HepG2 (cell line): ENCODE measurements around the gene PARP11. TPM values are rescaled to one million over a fixed set of nuclear protein-coding genes. Genes with fewer than 3 reads are reported as not detected.

Experiments used
- ATAC-seq: fragments of 200-7000 bp; cut with Tn5 transposase; 3 replicates; pipeline ENCODE4 v1.9.1; 2020; ENCODE audit warnings: mild to moderate bottlenecking, moderate library complexity
- BruUV-seq: library from RNA; stranded (reverse); fragments of 400-500 nt; replicated peaks from 2 replicates; lab custom pipeline; 2021; lab: Mats Ljungman, UMichigan
- CTCF ChIA-PET: fragments of 300-600 bp; formaldehyde crosslinking; extraction: SDS; loops from one replicate; lab custom pipeline; 2021; ENCODE audit warnings: low total read pairs, inconsistent platforms, low intra/inter-chr PET ratio; lab: Yijun Ruan, JAX
- POLR2A ChIA-PET: fragments of 350-600 bp; sonication (Branson Sonifier 250); formaldehyde crosslinking; loops from one replicate; lab custom pipeline; 2020; ENCODE audit warnings: antibody characterized with exemption, inconsistent platforms; lab: Yijun Ruan, JAX
- DNase-seq: peaks from one replicate; pipeline ENCODE4 v3.0.0-alpha.2; 2015; ENCODE audit warnings: low spot score
- FAIRE-seq: peaks from 3 replicates; lab custom pipeline; 2011; peaks lifted over from hg19 to GRCh38; lab: Jason Lieb, UNC
- H2AFZ ChIP-seq: one replicate; pipeline ENCODE4 v1.6.1; 2011; ENCODE audit warnings: low read length, inconsistent platforms
- H3K27ac ChIP-seq: fragments of 300-600 bp; 3 replicates; pipeline ENCODE4 v1.8.0; 2011; ENCODE audit warnings: mixed run types, mild to moderate bottlenecking, mixed read lengths, low read length, inconsistent platforms; ENCODE audit not compliant: insufficient read depth; ENCODE audit errors: extremely low read length
- H3K27me3 ChIP-seq, 2 experiments: fragments of 200-600 bp in 1 of 2; 2 replicates in 1 of 2; 3 replicates in 1 of 2; pipeline versions ENCODE4 v1.6.0 to v1.8.0; 2011; ENCODE audit warnings: low read length in 2 of 2, mild to moderate bottlenecking in 2 of 2, moderate library complexity in 2 of 2, inconsistent platforms in 1 of 2; ENCODE audit not compliant: insufficient read depth in 2 of 2, control insufficient read depth in 1 of 2
- H3K36me3 ChIP-seq, 2 experiments: fragments of 200-600 bp in 1 of 2; replicated peaks in 1 of 2; 2 replicates in 1 of 2; 3 replicates in 1 of 2; pipeline versions ENCODE4 v1.5.1 to v1.8.0; 2011; ENCODE audit warnings: low read length in 2 of 2, inconsistent platforms in 1 of 2; ENCODE audit not compliant: insufficient read depth in 2 of 2, control insufficient read depth in 1 of 2
- H3K4me1 ChIP-seq: 2 replicates; pipeline ENCODE4 v1.5.1; 2012; ENCODE audit warnings: low read length, inconsistent platforms; ENCODE audit not compliant: insufficient read depth
- H3K4me2 ChIP-seq: 2 replicates; pipeline ENCODE4 v1.6.0; 2011; ENCODE audit warnings: low read depth, low read length, inconsistent platforms
- H3K4me3 ChIP-seq, 3 experiments: fragments of 200-600 bp in 1 of 3; sonication (generic), shearing (Covaris generic) in 1 of 3; replicated peaks in 1 of 3; 2 replicates each; pipeline ENCODE4 v1.5.1; 2011 to 2016; ENCODE audit warnings: low read length in 3 of 3, inconsistent platforms in 2 of 3, low read depth in 2 of 3, mild to moderate bottlenecking in 2 of 3, control low read depth in 1 of 3, mixed read lengths in 1 of 3; ENCODE audit not compliant: insufficient read depth in 1 of 3
- H3K79me2 ChIP-seq: one replicate; pipeline ENCODE4 v1.6.1; 2011; ENCODE audit warnings: low read length, inconsistent platforms; ENCODE audit not compliant: insufficient read depth
- H3K9ac ChIP-seq: 2 replicates; pipeline ENCODE4 v1.6.0; 2011; ENCODE audit warnings: mild to moderate bottlenecking, low read depth, low read length, inconsistent platforms; ENCODE audit not compliant: insufficient read depth
- H3K9me3 ChIP-seq: 2 replicates; pipeline ENCODE4 v1.5.1; 2012; ENCODE audit warnings: mild to moderate bottlenecking, low read length
- H4K20me1 ChIP-seq: 2 replicates; pipeline ENCODE4 v1.6.0; 2011; ENCODE audit warnings: inconsistent platforms, mild to moderate bottlenecking, low read length, moderate library complexity; ENCODE audit not compliant: insufficient read depth
- ARID2 ChIP-seq: sonication (generic); formaldehyde crosslinking; IDR thresholded peaks from 2 replicates; pipeline ENCODE4 v1.8.1; 2022; ENCODE audit warnings: mild to moderate bottlenecking, missing genetic modification reagents, borderline replicate concordance
- CCAR2 ChIP-seq: fragments of 200-400 bp; formaldehyde crosslinking; optimal IDR thresholded peaks from 2 replicates; pipeline ENCODE3; 2018; ENCODE audit warnings: low read depth, mild to moderate bottlenecking, low read length, moderate library complexity
- HES4 ChIP-seq: sonication (generic); formaldehyde crosslinking; IDR thresholded peaks from 2 replicates; pipeline ENCODE4 v1.9.0; 2021; ENCODE audit warnings: mild to moderate bottlenecking, missing genetic modification reagents, borderline replicate concordance
- MAFK ChIP-seq, 2 experiments: IDR thresholded peaks in 1 of 2; conservative IDR thresholded peaks in 1 of 2; 2 replicates each; pipeline ENCODE4 v1.6.1; 2011; ENCODE audit warnings: improper control_type of control experiment in 2 of 2, low read length in 2 of 2
- MAZ ChIP-seq, 2 experiments: sonication (generic) in 1 of 2; formaldehyde crosslinking in 1 of 2; IDR thresholded peaks; 2 replicates each; pipeline versions ENCODE4 v1.5.0 to v1.6.1; 2012 to 2020; ENCODE audit warnings: low read depth in 2 of 2, mild to moderate bottlenecking in 2 of 2, borderline replicate concordance in 1 of 2, improper control_type of control experiment in 1 of 2, low read length in 1 of 2, missing genetic modification reagents in 1 of 2, moderate library complexity in 1 of 2
- MTA1 ChIP-seq: sonication (generic); formaldehyde crosslinking; IDR thresholded peaks from 2 replicates; pipeline ENCODE4 v1.4.0; 2020; ENCODE audit warnings: missing genetic modification reagents, mild to moderate bottlenecking, borderline replicate concordance
- NR1H2 ChIP-seq: sonication (generic); formaldehyde crosslinking; IDR thresholded peaks from 2 replicates; pipeline ENCODE4 v1.8.1; 2022; ENCODE audit warnings: low read depth, missing genetic modification reagents, borderline replicate concordance
- ZBTB20 ChIP-seq: sonication (generic); formaldehyde crosslinking; IDR thresholded peaks from 2 replicates; pipeline ENCODE4 v1.8.1; 2023; ENCODE audit warnings: missing genetic modification reagents, low read depth, mild to moderate bottlenecking, borderline replicate concordance
- ZFAT ChIP-seq: sonication (generic); formaldehyde crosslinking; conservative IDR thresholded peaks from 2 replicates; pipeline ENCODE4 v1.8.1; 2023; ENCODE audit warnings: missing genetic modification reagents, inconsistent platforms
- ZKSCAN8 ChIP-seq: IDR thresholded peaks from 2 replicates; pipeline ENCODE4 v1.6.1; 2016; ENCODE audit warnings: borderline replicate concordance, missing genetic modification reagents, missing compliant biosample characterization
- ZNF138 ChIP-seq: sonication (generic); formaldehyde crosslinking; IDR thresholded peaks from 2 replicates; pipeline ENCODE4 v1.5.0; 2020; ENCODE audit warnings: mild to moderate bottlenecking, low read depth, missing genetic modification reagents
- ZNF562 ChIP-seq: sonication (generic); formaldehyde crosslinking; IDR thresholded peaks from 2 replicates; pipeline ENCODE4 v1.8.0; 2022; ENCODE audit warnings: missing genetic modification reagents, borderline replicate concordance
- ZNF761 ChIP-seq: sonication (generic); formaldehyde crosslinking; conservative IDR thresholded peaks from 2 replicates; pipeline ENCODE4 v1.4.0; 2020; ENCODE audit warnings: mild to moderate bottlenecking, missing genetic modification reagents
- ZNF766 ChIP-seq: sonication (generic); formaldehyde crosslinking; IDR thresholded peaks from 2 replicates; pipeline ENCODE4 v1.5.0; 2020; ENCODE audit warnings: missing genetic modification reagents, borderline replicate concordance
- WGBS: methylation state at CpG from one replicate; pipeline ENCODE4 v1.1.6; 2017; ENCODE audit warnings: low lambda C conversion rate; 5-methylcytosine and 5-hydroxymethylcytosine counted together
- in situ Hi-C: cut with HindIII; loops from 2 replicates; pipeline ENCODE4 v1.10.0; 2017; ENCODE audit warnings: low pct_unique_long_range_greater_than_20kb; ENCODE audit not compliant: extremely low pct_ligation_motif_present
- intact Hi-C: fragments of 100-400 bp; cut with micrococcal nuclease; formaldehyde crosslinking; loops from one replicate; pipeline ENCODE4 v1.10.0; 2022; ENCODE audit not compliant: unreplicated experiment
- polyA plus RNA-seq, 8 experiments: library from polyadenylated mRNA; depleted of rRNA in 3 of 8; stranded (reverse) in 7 of 8; unstranded in 1 of 8; fragments of >200 nt; fragmentation: Illumina TruSeq in 4 of 8; extraction: Trizol in 4 of 8; gene quantifications; 2 replicates each; pipeline versions ENCODE4 v1.2.1 to v1.2.3, GENCODE V29; 2011 to 2016; ENCODE audit warnings: low read depth in 4 of 8, missing spikeins in 1 of 8, mixed read lengths in 1 of 8; ENCODE audit not compliant: insufficient read depth in 1 of 8
- total RNA-seq, 5 experiments: library from RNA; depleted of rRNA; stranded (reverse); fragments of >200 nt; fragmentation: Illumina TruSeq; extraction: Trizol; gene quantifications; 2 replicates each; pipeline ENCODE4 v1.2.3, GENCODE V29; 2016; ENCODE audit warnings: low read depth in 1 of 5
- TF ChIP-seq, protein P1 (sequence below): sonication (generic); formaldehyde crosslinking; IDR thresholded peaks from 2 replicates; pipeline ENCODE4 v1.4.0; 2020; ENCODE audit warnings: missing genetic modification reagents, mild to moderate bottlenecking, borderline replicate concordance
- TF ChIP-seq, protein P2 (sequence below): sonication (generic); formaldehyde crosslinking; IDR thresholded peaks from 2 replicates; pipeline ENCODE4 v1.8.0; 2022; ENCODE audit warnings: mild to moderate bottlenecking, missing genetic modification reagents, borderline replicate concordance

Gene PARP11
- total and polyA plus RNA-seq, 2 of the 13 experiments (the other 11 are each of a cell fraction or from before 2014, with no cell fraction given), result 4.0 to 7.6 TPM

DNA sequence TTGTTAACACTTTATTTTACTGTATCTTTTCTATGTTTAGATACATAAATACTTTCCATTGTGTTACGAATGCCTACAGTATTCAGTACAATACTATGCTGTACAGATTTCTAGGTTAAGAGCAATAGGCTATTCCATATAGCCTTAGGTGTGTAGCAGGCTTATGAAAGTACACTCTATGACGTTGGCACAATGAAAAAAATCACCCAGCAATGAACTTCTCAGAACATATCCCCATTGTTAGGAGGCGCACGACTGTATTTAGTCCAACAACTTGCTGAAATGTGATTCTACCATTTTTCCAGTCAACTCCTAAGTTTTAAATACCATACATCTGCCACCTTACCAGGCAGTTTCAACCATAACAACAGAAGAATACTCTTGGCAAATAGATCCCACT lies 1.8 kb downstream of the PARP11 start:
- Histone ChIP-seq H3K79me2 (peaks cover 23% of the 10 kb centered on the region), H3K9ac (peak overlapping the region; percentile 93; the same call in 1 of the 2 replicates), H3K27ac (no peak overlapping the region), H3K27me3 (no peaks in the 10 kb centered on the region; a peak in 1 of 5 replicates), H3K9me3 (no peaks in the 10 kb centered on the region), H3K4me2 (peak overlapping the region; percentile 84), H2AFZ (no peak overlapping the region), H3K36me3 (no peaks in the 10 kb centered on the region), H3K4me3 (peak overlapping the region; percentile 71 to 97 (median 88); a peak in 4 of 6 replicates), H4K20me1 (no peaks in the 10 kb centered on the region), H3K4me1 (peaks cover 32% of the 10 kb centered on the region)
- POLR2A ChIA-PET, result no interaction called here
- WGBS, result 89% methylated on average over 4 of the region's 4 CpGs
- DNase-seq (no peak), ATAC-seq (no peak), FAIRE-seq (no peak)
- CTCF ChIA-PET, result no interaction called here
- in situ Hi-C loops (no loop called here), intact Hi-C loops (loop anchor here (10.0 kb wide), 1 partner anchor 143 kb away; no protein-coding TSS in a partner anchor)
- no peak for TF ChIP-seq ARID2 (CRISPR knock-in tag)
- no peak for TF ChIP-seq ZFAT
- no TSS peak for BruUV-seq

DNA sequence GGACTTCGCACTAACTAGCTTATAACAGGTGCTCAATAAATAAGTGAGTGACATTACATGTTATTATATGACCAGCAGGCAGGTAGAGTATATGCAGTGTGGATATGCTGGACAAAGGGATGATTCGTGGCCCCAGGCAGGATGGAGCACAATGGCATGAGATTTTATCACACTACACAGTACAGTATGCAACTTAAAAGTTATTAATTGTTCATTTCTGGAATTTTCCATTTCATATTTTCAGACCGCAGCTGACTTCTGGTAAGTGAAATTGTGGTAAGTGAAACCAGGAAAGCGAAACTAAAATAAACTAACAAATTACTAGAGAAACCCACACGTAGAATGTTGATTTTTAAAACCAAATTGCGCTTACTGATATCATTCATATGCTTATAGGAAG lies 3.3 kb downstream of the PARP11 start:
- ChIA-PET CTCF (no interaction called here), POLR2A (no interaction called here)
- no peak for DNase-seq
- no peaks in the 10 kb centered on the region for H3K36me3 ChIP-seq
- H3K27me3 ChIP-seq, result no peaks in the 10 kb centered on the region; a peak in 1 of 5 replicates
- ATAC-seq, result no peak
- no peak overlapping the region for H3K4me3 ChIP-seq
- no peaks in the 10 kb centered on the region for H3K9me3 ChIP-seq
- in situ Hi-C loops (no loop called here), intact Hi-C loops (loop anchor here (10.0 kb wide), 1 partner anchor 145 kb away; no protein-coding TSS in a partner anchor)
- H3K79me2 ChIP-seq, result peaks cover 23% of the 10 kb centered on the region
- BruUV-seq, result no TSS peak
- H3K27ac ChIP-seq, result no peak overlapping the region
- H3K4me2 ChIP-seq, result no peak overlapping the region
- no peak overlapping the region for H2AFZ ChIP-seq
- FAIRE-seq, result no peak
- WGBS, result 97% methylated on average over 6 of the region's 6 CpGs
- H4K20me1 ChIP-seq, result no peaks in the 10 kb centered on the region
- peaks cover 32% of the 10 kb centered on the region for H3K4me1 ChIP-seq
- H3K9ac ChIP-seq, result no peak overlapping the region
- TF ChIP-seq MAZ (IDR thresholded peaks at IDR 0.05; ENCODE audit: borderline replicate concordance, low read depth, low read length) (no peak), MAZ (CRISPR knock-in tag; IDR thresholded peaks at IDR 0.05; ENCODE audit: low read depth) (no peak), MTA1 (CRISPR knock-in tag) (no peak), ZNF138 (CRISPR knock-in tag) (no peak), ZBTB20 (CRISPR knock-in tag) (no peak), ZKSCAN8 (no peak), ZNF562 (CRISPR knock-in tag) (no peak), MAFK (conservative IDR thresholded peaks at IDR 0.05 in 1 of 2, IDR thresholded peaks at IDR 0.05 in 1 of 2; ENCODE audit: low read length in 2 of 2) (no peak), HES4 (CRISPR knock-in tag) (no peak), CCAR2 (no peak), ZNF761 (CRISPR knock-in tag) (no peak), NR1H2 (no peak), ZNF766 (CRISPR knock-in tag) (no peak)
- TF ChIP-seq, protein P1, sequence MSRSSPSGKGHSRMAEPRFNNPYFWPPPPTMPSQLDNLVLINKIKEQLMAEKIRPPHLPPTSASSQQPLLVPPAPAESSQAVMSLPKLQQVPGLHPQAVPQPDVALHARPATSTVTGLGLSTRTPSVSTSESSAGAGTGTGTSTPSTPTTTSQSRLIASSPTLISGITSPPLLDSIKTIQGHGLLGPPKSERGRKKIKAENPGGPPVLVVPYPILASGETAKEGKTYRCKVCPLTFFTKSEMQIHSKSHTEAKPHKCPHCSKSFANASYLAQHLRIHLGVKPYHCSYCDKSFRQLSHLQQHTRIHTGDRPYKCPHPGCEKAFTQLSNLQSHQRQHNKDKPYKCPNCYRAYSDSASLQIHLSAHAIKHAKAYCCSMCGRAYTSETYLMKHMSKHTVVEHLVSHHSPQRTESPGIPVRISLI (CRISPR knock-in tag), result no peak
- TF ChIP-seq, protein P2, sequence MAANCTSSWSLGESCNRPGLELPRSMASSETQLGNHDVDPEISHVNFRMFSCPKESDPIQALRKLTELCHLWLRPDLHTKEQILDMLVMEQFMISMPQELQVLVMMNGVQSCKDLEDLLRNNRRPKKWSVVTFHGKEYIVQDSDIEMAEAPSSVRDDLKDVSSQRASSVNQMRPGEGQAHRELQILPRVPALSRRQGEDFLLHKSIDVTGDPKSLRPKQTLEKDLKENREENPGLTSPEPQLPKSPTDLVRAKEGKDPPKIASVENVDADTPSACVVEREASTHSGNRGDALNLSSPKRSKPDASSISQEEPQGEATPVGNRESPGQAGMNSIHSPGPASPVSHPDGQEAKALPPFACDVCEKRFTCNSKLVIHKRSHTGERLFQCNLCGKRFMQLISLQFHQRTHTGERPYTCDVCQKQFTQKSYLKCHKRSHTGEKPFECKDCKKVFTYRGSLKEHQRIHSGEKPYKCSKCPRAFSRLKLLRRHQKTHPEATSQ (CRISPR knock-in tag), result no peak
